Amygdala (tissue), 56 donors: Measurements from ENCODE around the gene AZI2.

Experiments
- DNase-seq, 56 donors: peaks; one replicate each; lab custom pipeline; 2025; lab: John Stamatoyannopoulos, UW

Gene AZI2, protein sequence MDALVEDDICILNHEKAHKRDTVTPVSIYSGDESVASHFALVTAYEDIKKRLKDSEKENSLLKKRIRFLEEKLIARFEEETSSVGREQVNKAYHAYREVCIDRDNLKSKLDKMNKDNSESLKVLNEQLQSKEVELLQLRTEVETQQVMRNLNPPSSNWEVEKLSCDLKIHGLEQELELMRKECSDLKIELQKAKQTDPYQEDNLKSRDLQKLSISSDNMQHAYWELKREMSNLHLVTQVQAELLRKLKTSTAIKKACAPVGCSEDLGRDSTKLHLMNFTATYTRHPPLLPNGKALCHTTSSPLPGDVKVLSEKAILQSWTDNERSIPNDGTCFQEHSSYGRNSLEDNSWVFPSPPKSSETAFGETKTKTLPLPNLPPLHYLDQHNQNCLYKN

GRCh38 chr3:28348629-28349468 is at the start of gene AZI2, which contains the start of gene ZCWPW2:
Gene AZI2, minus strand, starts transcription at chr3:28348824. Its CDS starts 8,207 bp downstream, at chr3:28340617.
Gene ZCWPW2, plus strand, starts transcription at chr3:28348721. Its CDS starts 64,348 bp downstream, at chr3:28413069.
- DNase-seq, result peak; percentile 54 to 93 (median 86)

- DNase-seq, result no peak
Measured at GRCh38 chr3:28388978-28389377, 40.4 kb upstream of the AZI2 start.

DNA sequence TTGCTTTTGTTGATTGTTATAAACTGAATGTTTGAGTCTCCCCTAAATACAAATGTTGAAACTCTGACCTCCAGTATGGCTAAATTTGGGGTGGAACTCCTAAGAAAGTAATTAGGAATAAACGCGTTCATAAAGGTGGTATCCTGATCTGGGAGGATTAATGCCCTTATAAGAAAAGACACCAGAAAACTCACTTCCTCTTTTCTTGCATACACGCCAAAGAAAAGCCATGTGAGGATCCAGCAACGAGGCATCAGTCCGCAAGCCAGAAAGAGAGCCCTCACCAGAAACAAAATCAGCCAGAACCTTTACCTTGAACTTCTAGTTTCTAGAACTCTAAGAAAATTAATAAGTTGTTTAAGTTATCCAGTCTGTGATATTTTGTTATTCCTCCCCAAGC is 37.4 kb upstream of the AZI2 start:
- no peak for DNase-seq

GRCh38 chr3:28376424-28376823 is 27.8 kb upstream of the AZI2 start:
- no peak for DNase-seq

GRCh38 chr3:28349469-28350000 is 911 bp upstream of the AZI2 start:
- DNase-seq, result no peak

- DNase-seq, result peak in 5 of 56 donors; percentile 29 to 75 (median 62)
Measured at GRCh38 chr3:28348265-28348628, 377 bp downstream of the AZI2 start.

- peak in 4 of 56 donors; percentile 8 to 34 (median 20) for DNase-seq
Measured at GRCh38 chr3:28347374-28348264, 1.0 kb downstream of the AZI2 start.

DNA sequence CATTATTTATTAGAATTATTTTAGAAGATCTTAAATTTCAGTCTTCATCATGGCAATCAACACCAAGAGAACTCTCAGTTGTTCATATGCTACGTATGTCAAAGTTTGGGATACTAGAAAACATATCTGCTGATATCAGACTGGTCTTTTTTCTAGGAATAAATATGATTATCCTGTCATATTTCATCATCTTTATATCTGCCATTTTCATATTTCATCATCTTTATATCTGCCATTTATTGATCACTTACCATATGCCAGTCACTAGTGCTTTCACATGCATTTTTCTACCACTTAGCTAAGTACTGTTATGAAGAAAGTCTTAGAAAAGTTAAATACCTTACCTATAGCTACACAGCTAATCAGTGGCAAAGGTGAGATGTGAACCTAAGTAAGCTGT is 2.9 kb downstream of the AZI2 start:
- no peak for DNase-seq

DNA sequence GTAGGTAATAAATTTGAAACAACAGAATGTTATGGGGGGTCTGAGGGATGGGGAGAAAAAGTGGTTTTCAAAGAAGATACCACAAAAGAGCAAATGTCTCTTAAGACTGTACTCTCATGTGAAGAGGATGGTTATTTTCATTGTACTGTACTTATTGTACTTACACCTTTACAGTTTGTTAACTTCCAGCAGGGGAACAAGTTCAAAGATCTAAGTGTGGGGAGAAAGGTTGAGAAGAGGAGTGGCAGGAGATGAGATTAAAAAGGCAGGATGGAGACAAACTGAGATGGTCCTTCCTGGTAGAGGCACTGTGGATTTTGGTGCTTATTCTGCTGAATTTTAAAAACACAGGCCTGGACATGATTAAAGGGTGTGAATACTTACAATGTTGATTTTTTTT is 5.5 kb downstream of the AZI2 start:
- DNase-seq, result no peak

GRCh38 chr3:28337230-28337629 is 11.4 kb downstream of the AZI2 start:
- no peak for DNase-seq

DNA sequence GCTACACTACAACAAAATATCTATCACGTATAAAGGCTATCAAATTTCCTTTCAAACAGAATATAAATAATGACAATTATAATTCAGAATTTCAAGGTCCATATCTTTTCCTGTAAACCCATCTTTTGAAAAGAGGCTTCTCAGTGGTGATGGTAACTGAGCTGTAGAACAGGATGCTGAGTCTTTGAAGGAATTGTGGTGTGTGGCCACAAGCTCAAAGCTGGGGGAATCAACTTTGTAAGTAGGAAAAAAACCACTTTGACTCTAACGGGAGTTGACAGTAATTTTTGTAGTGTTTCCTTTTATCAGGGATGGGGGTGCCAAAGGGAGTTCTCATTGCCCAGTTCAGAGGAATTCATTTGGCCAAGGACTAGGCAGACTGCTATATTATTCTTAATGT is 13.4 kb downstream of the AZI2 start:
- DNase-seq, result no peak

DNA sequence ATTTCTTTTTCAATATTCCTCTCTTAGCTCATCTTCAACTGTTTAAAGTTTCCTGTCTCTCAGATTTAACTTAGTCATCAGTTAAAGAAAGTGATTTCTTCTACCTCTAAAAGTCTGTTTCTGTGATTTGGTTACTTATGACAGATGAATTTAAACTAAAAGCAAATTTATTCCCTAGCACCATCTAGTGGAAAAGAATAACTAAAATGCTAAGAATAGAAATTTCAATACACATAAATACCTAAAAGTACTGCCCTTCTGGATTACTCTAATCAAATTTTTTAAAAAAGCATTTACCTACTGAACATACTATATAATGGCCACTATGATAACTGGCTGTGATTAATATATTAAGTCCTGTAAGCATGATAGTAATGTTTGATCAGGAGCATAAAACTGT is 14.1 kb downstream of the AZI2 start:
- DNase-seq, result no peak

DNA sequence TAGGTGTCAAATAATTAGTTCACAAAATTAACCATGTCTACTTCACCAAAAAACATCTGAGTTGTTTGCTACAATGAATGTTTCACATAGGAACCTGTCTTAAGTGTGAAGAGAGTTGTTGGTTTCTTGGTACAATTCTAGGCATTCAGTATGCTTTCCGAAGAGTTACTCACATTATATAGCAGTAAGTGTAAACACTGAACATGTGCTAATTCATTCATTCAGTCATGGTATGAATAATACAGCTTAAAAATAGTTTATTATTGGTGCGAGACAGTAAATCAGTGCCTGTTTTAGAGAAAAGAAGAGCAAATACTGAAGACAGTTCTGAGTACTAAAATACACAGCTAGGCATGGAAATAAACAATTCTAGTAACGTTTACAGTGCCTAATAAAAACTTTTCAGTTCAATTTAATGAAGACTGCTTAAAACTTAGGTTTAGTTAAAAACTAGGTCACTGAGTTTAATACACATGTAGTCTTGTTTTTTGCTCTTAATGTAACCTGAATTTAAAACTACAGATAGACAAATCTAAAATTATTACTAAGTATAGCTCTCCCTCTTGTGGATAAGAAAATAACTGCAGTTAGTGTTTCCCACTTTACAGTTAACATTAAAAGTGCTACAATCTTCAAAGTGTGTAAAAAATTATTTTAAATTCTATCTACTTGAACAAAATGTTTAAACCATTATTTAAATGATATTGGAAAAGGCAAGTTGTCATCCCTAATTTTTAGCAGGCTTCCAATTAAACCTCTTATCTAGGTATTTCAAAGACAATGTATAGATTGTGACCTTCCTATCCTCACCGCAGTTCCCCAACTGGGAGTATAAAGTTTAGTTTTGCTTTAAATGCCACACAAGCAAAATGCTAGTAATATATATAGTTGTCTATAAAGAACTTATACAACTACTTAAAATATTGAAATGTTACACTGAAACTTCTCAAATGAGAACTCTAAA is 20.2 kb downstream of the AZI2 start:
- DNase-seq, result peak in 1 of 56 donors; percentile 29

DNA sequence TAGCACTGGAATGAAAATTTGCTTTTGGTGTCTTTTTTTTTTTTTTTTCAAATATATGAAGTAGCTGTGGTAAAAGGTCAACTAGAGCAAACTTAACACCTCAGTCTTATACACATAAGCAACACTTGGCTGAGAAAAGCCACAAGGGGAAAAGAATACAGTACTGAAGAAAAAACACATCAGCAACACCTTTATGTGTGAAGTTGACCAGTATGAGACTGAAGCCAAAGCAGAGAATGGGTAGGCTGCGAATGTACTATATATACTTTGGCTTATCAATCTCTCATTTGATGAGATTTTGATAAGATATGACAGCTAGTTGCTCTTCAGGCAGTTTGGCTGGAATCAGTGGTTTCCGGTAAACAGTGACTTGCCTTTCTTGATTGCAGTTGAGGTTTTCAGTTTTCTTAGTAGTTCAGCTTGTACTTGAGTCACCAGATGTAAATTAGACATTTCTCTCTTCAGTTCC is 22.1 kb downstream of the AZI2 start:
- DNase-seq, result no peak

DNA sequence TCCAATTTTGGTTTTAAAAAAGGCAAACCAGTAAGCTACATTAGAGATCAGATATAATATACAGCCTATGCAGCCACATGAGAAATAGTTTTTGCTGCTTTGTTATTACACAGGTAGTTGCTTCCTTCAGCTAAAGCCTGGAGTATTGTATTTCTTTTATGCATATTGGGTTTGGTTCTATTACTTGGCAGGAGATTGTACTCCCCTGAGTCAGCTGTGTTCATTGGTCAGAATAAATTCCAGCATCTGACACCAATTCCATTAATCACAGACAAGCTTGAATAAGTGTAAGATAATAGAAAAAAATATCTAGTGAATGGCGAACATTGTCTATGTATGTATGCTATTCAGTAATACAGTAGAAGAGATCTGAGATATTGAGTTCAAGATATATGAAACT is 26.2 kb downstream of the AZI2 start:
- no peak for DNase-seq

GRCh38 chr3:28320981-28321380 is 27.6 kb downstream of the AZI2 start:
- DNase-seq, result no peak

GRCh38 chr3:28317438-28318022 is 31.1 kb downstream of the AZI2 start:
- no peak for DNase-seq

DNA sequence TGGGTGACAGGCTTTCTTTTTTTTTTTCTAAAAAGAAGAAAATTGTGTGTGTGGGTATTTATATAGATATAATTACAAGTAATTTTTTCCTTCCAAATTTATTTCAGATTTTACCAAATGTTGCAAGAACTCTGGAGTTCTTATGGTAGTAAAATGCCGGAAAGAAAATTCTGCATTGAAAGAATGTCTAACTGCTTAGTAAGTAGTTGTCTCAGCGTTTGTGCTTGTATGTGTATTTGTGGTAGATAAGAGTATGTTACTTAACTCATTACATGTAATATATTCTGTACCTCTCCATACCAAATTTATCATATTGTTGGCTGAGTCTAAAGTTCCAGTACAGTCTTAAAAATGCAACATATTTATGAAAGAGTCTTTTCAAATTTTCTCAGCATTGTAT is 32.4 kb downstream of the AZI2 start:
- no peak for DNase-seq

- no peak for DNase-seq
Measured at GRCh38 chr3:28315711-28316110, 32.9 kb downstream of the AZI2 start.
